Keratinocyte (primary cell): Measurements from ENCODE around the gene TXNDC8. TPM values are rescaled to one million over a fixed set of nuclear protein-coding genes. Genes with fewer than 3 reads are reported as not detected.
"Not testable (repeated sequence)": the region's sequence is repeated elsewhere in the genome, so short reads cannot be mapped to it uniquely, and the experiment has no call there.

ENCODE experiments used
- DNase-seq: peaks from one replicate; pipeline ENCODE4 v3.0.0-alpha.2; 2011; ENCODE audit warnings: low read depth, missing footprints, low spot score
- FAIRE-seq: peaks from 2 replicates; lab custom pipeline; 2011; peaks lifted over from hg19 to GRCh38; lab: Jason Lieb, UNC
- H2AFZ ChIP-seq: 2 replicates; pipeline ENCODE4 v1.6.0; 2012; ENCODE audit warnings: low read length, control low read depth, inconsistent platforms; ENCODE audit not compliant: control insufficient read depth
- H3K27ac ChIP-seq: 2 replicates; pipeline ENCODE4 v1.5.1; 2011; ENCODE audit warnings: low read length; ENCODE audit not compliant: control insufficient read depth, insufficient read depth
- H3K27me3 ChIP-seq: 3 replicates; pipeline ENCODE4 v1.6.0; 2011; ENCODE audit warnings: low read length; ENCODE audit not compliant: control insufficient read depth, insufficient read depth; ENCODE audit errors: extremely low read depth
- H3K36me3 ChIP-seq, 2 experiments: 2 replicates in 1 of 2; 3 replicates in 1 of 2; pipeline ENCODE4 v1.5.1; 2011; ENCODE audit warnings: low read length in 2 of 2, mild to moderate bottlenecking in 1 of 2; ENCODE audit not compliant: control insufficient read depth in 2 of 2, insufficient read depth in 2 of 2; ENCODE audit errors: extremely low read depth in 1 of 2
- H3K4me1 ChIP-seq: 3 replicates; pipeline ENCODE4 v1.5.1; 2011; ENCODE audit warnings: low read length; ENCODE audit not compliant: control insufficient read depth, insufficient read depth; ENCODE audit errors: extremely low read depth
- H3K4me2 ChIP-seq: 3 replicates; pipeline ENCODE4 v1.6.0; 2011; ENCODE audit warnings: low read depth, low read length; ENCODE audit not compliant: control insufficient read depth, insufficient read depth; ENCODE audit errors: extremely low read depth
- H3K4me3 ChIP-seq, 3 experiments: fragments of 200-600 bp in 1 of 3; sonication (generic) in 1 of 3; 2 replicates in 2 of 3; 3 replicates in 1 of 3; pipeline ENCODE4 v1.5.1; 2011 to 2016; ENCODE audit warnings: low read length in 3 of 3, mild to moderate bottlenecking in 3 of 3, control low read depth in 2 of 3, inconsistent platforms in 1 of 3, low read depth in 1 of 3, mixed read lengths in 1 of 3, mixed run types in 1 of 3, moderate library complexity in 1 of 3; ENCODE audit not compliant: control insufficient read depth in 2 of 3, insufficient read depth in 2 of 3; ENCODE audit errors: extremely low read depth in 1 of 3
- H3K79me2 ChIP-seq: 2 replicates; pipeline ENCODE4 v1.6.0; 2012; ENCODE audit warnings: low read length; ENCODE audit not compliant: control insufficient read depth, insufficient read depth
- H3K9ac ChIP-seq: 3 replicates; pipeline ENCODE4 v1.6.0; 2011; ENCODE audit warnings: low read length; ENCODE audit not compliant: control insufficient read depth, insufficient read depth; ENCODE audit errors: extremely low read depth
- H3K9me1 ChIP-seq: 3 replicates; pipeline ENCODE4 v1.6.0; 2011; ENCODE audit warnings: low read length; ENCODE audit not compliant: control insufficient read depth, insufficient read depth; ENCODE audit errors: extremely low read depth
- H3K9me3 ChIP-seq: 2 replicates; pipeline ENCODE4 v1.5.1; 2012; ENCODE audit warnings: low read depth, low read length; ENCODE audit not compliant: control insufficient read depth
- H4K20me1 ChIP-seq: 3 replicates; pipeline ENCODE4 v1.6.0; 2011; ENCODE audit warnings: low read length; ENCODE audit not compliant: control insufficient read depth, insufficient read depth; ENCODE audit errors: extremely low read depth
- EZH2 ChIP-seq: IDR thresholded peaks from one replicate; pipeline ENCODE4 v1.6.1; 2012; ENCODE audit warnings: inconsistent platforms, mild to moderate bottlenecking, low read length, moderate library complexity
- dilution Hi-C: fragments of 300-500 bp; cut with MboI; formaldehyde crosslinking; loops from one replicate; pipeline ENCODE4 v1.7.0; 2020; ENCODE audit warnings: low sequenced_read_pairs; ENCODE audit not compliant: extremely low pct_ligation_motif_present
- polyA plus RNA-seq, 5 experiments: library from polyadenylated mRNA; depleted of rRNA in 3 of 5; stranded (reverse) in 3 of 5; stranded (forward) in 1 of 5; unstranded in 1 of 5; fragments of >200 nt; gene quantifications; 1 replicate in 1 of 5; 2 replicates in 3 of 5; 3 replicates in 1 of 5; pipeline versions ENCODE4 v1.2.1 to v1.2.3, GENCODE V29; 2011 to 2012; ENCODE audit warnings: missing spikeins in 2 of 5, low read depth in 1 of 5, low replicate concordance in 1 of 5
- TF ChIP-seq, protein P1 (sequence below), 3 experiments: IDR thresholded peaks in 1 of 3; conservative IDR thresholded peaks in 1 of 3; optimal IDR thresholded peaks in 1 of 3; 2 replicates in 2 of 3; 3 replicates in 1 of 3; pipeline versions ENCODE3 to v1.5.1; 2011; ENCODE audit warnings: low read length in 3 of 3, mild to moderate bottlenecking in 3 of 3, moderate library complexity in 2 of 3, control low read depth in 1 of 3, inconsistent platforms in 1 of 3; ENCODE audit not compliant: insufficient read depth in 2 of 3; ENCODE audit errors: extremely low read depth in 1 of 3

The TXNDC8 gene
- polyA plus RNA-seq, 1 donor (not counting 4 experiments of a cell fraction or from before 2014, with no cell fraction given): not detected

DNA sequence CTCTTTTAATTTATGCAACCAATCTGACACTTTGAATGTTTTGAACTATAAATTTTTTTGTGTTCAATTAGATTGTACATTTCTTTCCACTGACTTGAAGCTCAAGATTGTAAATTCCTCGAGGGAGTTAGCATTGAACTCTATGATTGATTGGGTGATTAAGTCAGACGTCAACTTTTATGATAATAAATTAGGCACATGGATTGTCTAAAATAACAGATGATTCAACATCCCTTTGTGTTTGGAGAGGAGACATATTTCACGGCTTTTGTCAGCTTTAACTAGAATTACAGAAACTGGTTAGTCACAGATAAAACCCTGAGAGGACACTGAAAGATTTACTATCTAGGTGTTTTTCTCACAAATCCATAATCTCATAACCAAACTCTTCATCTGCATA is 32.7 kb upstream of the TXNDC8 start:
- Histone ChIP-seq H3K79me2 (no peaks in the 10 kb centered on the region), H3K4me2 (peak overlapping the region; percentile 62), H3K4me3 (no peak overlapping the region), H3K9me1 (no peaks in the 10 kb centered on the region), H3K27me3 (no peaks in the 10 kb centered on the region), H3K36me3 (no peaks in the 10 kb centered on the region), H4K20me1 (no peaks in the 10 kb centered on the region), H3K27ac (peak overlapping the region; percentile 49), H2AFZ (no peak overlapping the region), H3K9ac (no peak overlapping the region), H3K9me3 (no peaks in the 10 kb centered on the region), H3K4me1 (peaks cover 19% of the 10 kb centered on the region)
- FAIRE-seq (peak; percentile 17), DNase-seq (peak; percentile 15)
- dilution Hi-C loops: no loop called here
- TF ChIP-seq EZH2: no peak

DNA sequence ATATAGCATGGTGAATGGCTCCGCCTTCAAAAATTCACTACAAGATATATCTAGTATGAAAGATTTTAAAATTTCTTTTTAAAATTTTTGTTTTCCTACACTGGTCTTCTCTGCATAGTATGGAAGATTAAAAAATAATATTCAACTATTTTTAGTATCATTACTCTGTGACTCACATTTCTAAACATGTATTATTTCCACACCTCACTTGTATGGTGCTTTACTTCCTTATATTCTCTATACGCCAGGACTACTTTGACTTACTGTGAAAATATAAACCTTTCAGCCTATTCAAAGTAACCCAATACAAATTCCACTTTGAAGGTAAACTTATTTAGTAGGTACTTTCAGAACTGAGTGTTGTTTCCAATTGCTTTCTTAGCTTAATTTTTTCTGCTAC is 26.8 kb upstream of the TXNDC8 start:
- TF ChIP-seq, protein P1, sequence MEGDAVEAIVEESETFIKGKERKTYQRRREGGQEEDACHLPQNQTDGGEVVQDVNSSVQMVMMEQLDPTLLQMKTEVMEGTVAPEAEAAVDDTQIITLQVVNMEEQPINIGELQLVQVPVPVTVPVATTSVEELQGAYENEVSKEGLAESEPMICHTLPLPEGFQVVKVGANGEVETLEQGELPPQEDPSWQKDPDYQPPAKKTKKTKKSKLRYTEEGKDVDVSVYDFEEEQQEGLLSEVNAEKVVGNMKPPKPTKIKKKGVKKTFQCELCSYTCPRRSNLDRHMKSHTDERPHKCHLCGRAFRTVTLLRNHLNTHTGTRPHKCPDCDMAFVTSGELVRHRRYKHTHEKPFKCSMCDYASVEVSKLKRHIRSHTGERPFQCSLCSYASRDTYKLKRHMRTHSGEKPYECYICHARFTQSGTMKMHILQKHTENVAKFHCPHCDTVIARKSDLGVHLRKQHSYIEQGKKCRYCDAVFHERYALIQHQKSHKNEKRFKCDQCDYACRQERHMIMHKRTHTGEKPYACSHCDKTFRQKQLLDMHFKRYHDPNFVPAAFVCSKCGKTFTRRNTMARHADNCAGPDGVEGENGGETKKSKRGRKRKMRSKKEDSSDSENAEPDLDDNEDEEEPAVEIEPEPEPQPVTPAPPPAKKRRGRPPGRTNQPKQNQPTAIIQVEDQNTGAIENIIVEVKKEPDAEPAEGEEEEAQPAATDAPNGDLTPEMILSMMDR (optimal IDR thresholded peaks at IDR 0.05 in 1 of 3, IDR thresholded peaks at IDR 0.05 in 1 of 3, conservative IDR thresholded peaks at IDR 0.05 in 1 of 3; ENCODE audit: extremely low read depth in 1 of 3, insufficient read depth in 2 of 3, low read length in 3 of 3): no peak
- no peak for TF ChIP-seq EZH2
- dilution Hi-C loops: no loop called here
- H3K9me1 ChIP-seq: no peaks in the 10 kb centered on the region
- no peak overlapping the region for H3K9ac ChIP-seq
- no peak overlapping the region for H3K27ac ChIP-seq
- DNase-seq: no peak
- no peaks in the 10 kb centered on the region for H3K9me3 ChIP-seq
- H3K4me2 ChIP-seq: no peak overlapping the region
- H3K79me2 ChIP-seq: no peaks in the 10 kb centered on the region
- FAIRE-seq: no peak
- H2AFZ ChIP-seq: no peak overlapping the region
- H3K36me3 ChIP-seq: no peaks in the 10 kb centered on the region
- peaks cover under 1% of the 10 kb centered on the region for H3K4me1 ChIP-seq
- H4K20me1 ChIP-seq: no peaks in the 10 kb centered on the region
- H3K4me3 ChIP-seq: no peak overlapping the region
- H3K27me3 ChIP-seq: no peaks in the 10 kb centered on the region

DNA sequence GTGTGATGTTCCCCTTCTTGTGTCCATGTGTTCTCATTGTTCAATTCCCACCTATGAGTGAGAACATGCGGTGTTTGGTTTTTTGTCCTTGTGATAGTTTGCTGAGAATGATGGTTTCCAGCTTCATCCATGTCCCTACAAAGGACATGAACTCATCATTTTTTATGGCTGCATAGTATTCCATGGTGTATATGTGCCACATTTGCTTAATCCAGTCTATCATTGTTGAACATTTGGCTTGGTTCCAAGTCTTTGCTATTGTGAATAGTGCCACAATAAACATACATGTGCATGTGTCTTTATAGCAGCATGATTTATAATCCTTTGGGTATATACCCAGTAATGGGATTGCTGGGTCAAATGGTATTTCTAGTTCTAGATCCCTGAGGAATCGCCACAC is 21.3 kb upstream of the TXNDC8 start:
- H2AFZ ChIP-seq, H3K27ac ChIP-seq, H3K9me1 ChIP-seq, H3K4me2 ChIP-seq, H3K36me3 ChIP-seq, H3K4me1 ChIP-seq, H3K79me2 ChIP-seq, H4K20me1 ChIP-seq, H3K9me3 ChIP-seq, H3K27me3 ChIP-seq, FAIRE-seq, H3K4me3 ChIP-seq, H3K9ac ChIP-seq, dilution Hi-C loops, DNase-seq: not testable (repeated sequence)
